Right renal cortex interstitium (tissue), 3 donors: Measurements from ENCODE around the gene MRGPRE. TPM values are rescaled to one million over a fixed set of nuclear protein-coding genes. Genes with fewer than 3 reads are reported as not detected.

ENCODE experiments used
- DNase-seq, 3 donors: peaks; one replicate each; pipeline ENCODE4 v3.0.0-alpha.2; 2013; ENCODE audit warnings: low read depth in 3 of 3, low spot score in 2 of 3
- polyA plus RNA-seq, 3 donors: library from polyadenylated mRNA; unstranded; fragments of 120-200 nt; gene quantifications; one replicate each; pipeline ENCODE4 v1.2.1, GENCODE V29; 2013; ENCODE audit not compliant: insufficient read length in 3 of 3

Gene MRGPRE
- polyA plus RNA-seq, 3 donors, result not detected

- DNase-seq, result no peak
Measured at GRCh38 chr11:3216027-3216525, 16.1 kb downstream of the MRGPRE start.

- DNase-seq, result no peak
Measured at GRCh38 chr11:3215346-3216026, 16.7 kb downstream of the MRGPRE start.

- DNase-seq, result no peak
Measured at GRCh38 chr11:3214420-3214699, 17.9 kb downstream of the MRGPRE start.

GRCh38 chr11:3213659-3214419 is 18.4 kb downstream of the MRGPRE start:
- no peak for DNase-seq

GRCh38 chr11:3208272-3208671 is 23.9 kb downstream of the MRGPRE start:
- DNase-seq, result no peak

GRCh38 chr11:3207526-3208189 is 24.6 kb downstream of the MRGPRE start:
- DNase-seq, result no peak

- DNase-seq, result no peak
Measured at GRCh38 chr11:3206922-3207204, 25.4 kb downstream of the MRGPRE start.

- no peak for DNase-seq
Measured at GRCh38 chr11:3206156-3206921, 25.9 kb downstream of the MRGPRE start.

GRCh38 chr11:3205261-3206155 is 26.7 kb downstream of the MRGPRE start:
- no peak for DNase-seq

- DNase-seq, result no peak
Measured at GRCh38 chr11:3204141-3205015, 27.8 kb downstream of the MRGPRE start.

GRCh38 chr11:3203221-3204043 is 28.8 kb downstream of the MRGPRE start:
- DNase-seq, result no peak

- DNase-seq, result no peak
Measured at GRCh38 chr11:3202759-3203158, 29.5 kb downstream of the MRGPRE start.

GRCh38 chr11:3202305-3202704 is 29.9 kb downstream of the MRGPRE start:
- DNase-seq, result no peak

- no peak for DNase-seq
Measured at GRCh38 chr11:3201677-3202181, 30.5 kb downstream of the MRGPRE start.

GRCh38 chr11:3201112-3201581 is 31.1 kb downstream of the MRGPRE start:
- DNase-seq, result no peak

GRCh38 chr11:3200388-3201111 is 31.7 kb downstream of the MRGPRE start:
- DNase-seq, result no peak

- DNase-seq, result no peak
Measured at GRCh38 chr11:3199537-3200295, 32.5 kb downstream of the MRGPRE start.
